HepG2 (cell line): ENCODE measurements around the gene EPHA2. TPM values are rescaled to one million over a fixed set of nuclear protein-coding genes. Genes with fewer than 3 reads are reported as not detected.

Source experiments
- ATAC-seq: fragments of 200-7000 bp; cut with Tn5 transposase; 3 replicates; pipeline ENCODE4 v1.9.1; 2020; ENCODE audit warnings: mild to moderate bottlenecking, moderate library complexity
- BruUV-seq: library from RNA; stranded (reverse); fragments of 400-500 nt; replicated peaks from 2 replicates; lab custom pipeline; 2021; lab: Mats Ljungman, UMichigan
- CTCF ChIA-PET: fragments of 300-600 bp; formaldehyde crosslinking; extraction: SDS; loops from one replicate; lab custom pipeline; 2021; ENCODE audit warnings: low total read pairs, inconsistent platforms, low intra/inter-chr PET ratio; lab: Yijun Ruan, JAX
- POLR2A ChIA-PET: fragments of 350-600 bp; sonication (Branson Sonifier 250); formaldehyde crosslinking; loops from one replicate; lab custom pipeline; 2020; ENCODE audit warnings: antibody characterized with exemption, inconsistent platforms; lab: Yijun Ruan, JAX
- DNase-seq: peaks from one replicate; pipeline ENCODE4 v3.0.0-alpha.2; 2015; ENCODE audit warnings: low spot score
- FAIRE-seq: peaks from 3 replicates; lab custom pipeline; 2011; peaks lifted over from hg19 to GRCh38; lab: Jason Lieb, UNC
- H2AFZ ChIP-seq: one replicate; pipeline ENCODE4 v1.6.1; 2011; ENCODE audit warnings: low read length, inconsistent platforms
- H3K27ac ChIP-seq: fragments of 300-600 bp; 3 replicates; pipeline ENCODE4 v1.8.0; 2011; ENCODE audit warnings: mixed run types, mild to moderate bottlenecking, mixed read lengths, low read length, inconsistent platforms; ENCODE audit not compliant: insufficient read depth; ENCODE audit errors: extremely low read length
- H3K27me3 ChIP-seq, 2 experiments: fragments of 200-600 bp in 1 of 2; 2 replicates in 1 of 2; 3 replicates in 1 of 2; pipeline versions ENCODE4 v1.6.0 to v1.8.0; 2011; ENCODE audit warnings: low read length in 2 of 2, mild to moderate bottlenecking in 2 of 2, moderate library complexity in 2 of 2, inconsistent platforms in 1 of 2; ENCODE audit not compliant: insufficient read depth in 2 of 2, control insufficient read depth in 1 of 2
- H3K36me3 ChIP-seq, 2 experiments: fragments of 200-600 bp in 1 of 2; replicated peaks in 1 of 2; 2 replicates in 1 of 2; 3 replicates in 1 of 2; pipeline versions ENCODE4 v1.5.1 to v1.8.0; 2011; ENCODE audit warnings: low read length in 2 of 2, inconsistent platforms in 1 of 2; ENCODE audit not compliant: insufficient read depth in 2 of 2, control insufficient read depth in 1 of 2
- H3K4me1 ChIP-seq: 2 replicates; pipeline ENCODE4 v1.5.1; 2012; ENCODE audit warnings: low read length, inconsistent platforms; ENCODE audit not compliant: insufficient read depth
- H3K4me2 ChIP-seq: 2 replicates; pipeline ENCODE4 v1.6.0; 2011; ENCODE audit warnings: low read depth, low read length, inconsistent platforms
- H3K4me3 ChIP-seq, 3 experiments: fragments of 200-600 bp in 1 of 3; sonication (generic), shearing (Covaris generic) in 1 of 3; replicated peaks in 1 of 3; 2 replicates each; pipeline ENCODE4 v1.5.1; 2011 to 2016; ENCODE audit warnings: low read length in 3 of 3, inconsistent platforms in 2 of 3, low read depth in 2 of 3, mild to moderate bottlenecking in 2 of 3, control low read depth in 1 of 3, mixed read lengths in 1 of 3; ENCODE audit not compliant: insufficient read depth in 1 of 3
- H3K79me2 ChIP-seq: one replicate; pipeline ENCODE4 v1.6.1; 2011; ENCODE audit warnings: low read length, inconsistent platforms; ENCODE audit not compliant: insufficient read depth
- H3K9ac ChIP-seq: 2 replicates; pipeline ENCODE4 v1.6.0; 2011; ENCODE audit warnings: mild to moderate bottlenecking, low read depth, low read length, inconsistent platforms; ENCODE audit not compliant: insufficient read depth
- H3K9me3 ChIP-seq: 2 replicates; pipeline ENCODE4 v1.5.1; 2012; ENCODE audit warnings: mild to moderate bottlenecking, low read length
- H4K20me1 ChIP-seq: 2 replicates; pipeline ENCODE4 v1.6.0; 2011; ENCODE audit warnings: inconsistent platforms, mild to moderate bottlenecking, low read length, moderate library complexity; ENCODE audit not compliant: insufficient read depth
- ATF4 ChIP-seq, 2 experiments: fragments of 450-650 bp in 1 of 2; sonication (generic) in 1 of 2; formaldehyde crosslinking; IDR thresholded peaks; 2 replicates each; pipeline versions ENCODE4 v1.5.0 to v1.8.0; 2020 to 2022; ENCODE audit warnings: mild to moderate bottlenecking in 1 of 2, missing genetic modification reagents in 1 of 2
- BCL6 ChIP-seq: IDR thresholded peaks from 2 replicates; pipeline ENCODE4 v1.6.1; 2016; ENCODE audit warnings: missing genetic modification reagents, missing compliant biosample characterization
- ESRRA ChIP-seq: sonication (generic); formaldehyde crosslinking; IDR thresholded peaks from 2 replicates; pipeline ENCODE4 v1.5.1; 2020; ENCODE audit warnings: mild to moderate bottlenecking, low read depth, missing genetic modification reagents
- FOXA1 ChIP-seq, 2 experiments: fragments of 450-650 bp in 1 of 2; sonication (generic) in 1 of 2; formaldehyde crosslinking in 1 of 2; IDR thresholded peaks; 2 replicates each; pipeline versions ENCODE4 v1.4.0 to v1.6.1; 2016 to 2020; ENCODE audit warnings: missing genetic modification reagents in 1 of 2
- MATR3 ChIP-seq: sonication (generic); formaldehyde crosslinking; IDR thresholded peaks from 2 replicates; pipeline ENCODE4 v1.4.0; 2020; ENCODE audit warnings: missing genetic modification reagents
- MYNN ChIP-seq: sonication (generic); formaldehyde crosslinking; IDR thresholded peaks from 2 replicates; pipeline ENCODE4 v1.4.0; 2020; ENCODE audit warnings: mild to moderate bottlenecking, low read depth, missing genetic modification reagents
- RBAK ChIP-seq: sonication (generic); formaldehyde crosslinking; IDR thresholded peaks from 2 replicates; pipeline ENCODE4 v1.5.1; 2020; ENCODE audit warnings: mild to moderate bottlenecking, missing genetic modification reagents
- RBM22 ChIP-seq: fragments of 200-400 bp; formaldehyde crosslinking; optimal IDR thresholded peaks from 2 replicates; pipeline ENCODE3; 2017; ENCODE audit warnings: mild to moderate bottlenecking, low read length, moderate library complexity
- TFDP2 ChIP-seq: sonication (generic); formaldehyde crosslinking; IDR thresholded peaks from 2 replicates; pipeline ENCODE4 v1.4.0; 2020; ENCODE audit warnings: missing genetic modification reagents
- ZC3H13 ChIP-seq: sonication (generic); formaldehyde crosslinking; IDR thresholded peaks from 2 replicates; pipeline ENCODE4 v1.8.1; 2023; ENCODE audit warnings: mild to moderate bottlenecking, missing genetic modification reagents, moderate library complexity
- ZMYM3 ChIP-seq: sonication (generic); formaldehyde crosslinking; IDR thresholded peaks from 2 replicates; pipeline ENCODE4 v1.5.1; 2020; ENCODE audit warnings: mild to moderate bottlenecking, missing genetic modification reagents
- ZNF296 ChIP-seq: sonication (generic); formaldehyde crosslinking; conservative IDR thresholded peaks from 2 replicates; pipeline ENCODE4 v1.5.0; 2020; ENCODE audit warnings: mild to moderate bottlenecking, missing genetic modification reagents
- ZNF468 ChIP-seq: sonication (generic); formaldehyde crosslinking; IDR thresholded peaks from 2 replicates; pipeline ENCODE4 v1.8.0; 2022; ENCODE audit warnings: mild to moderate bottlenecking, moderate library complexity, missing genetic modification reagents
- ZNF629 ChIP-seq: sonication (generic); formaldehyde crosslinking; conservative IDR thresholded peaks from 2 replicates; pipeline ENCODE4 v1.5.0; 2020; ENCODE audit warnings: missing genetic modification reagents
- ZNF780A ChIP-seq: sonication (generic); formaldehyde crosslinking; IDR thresholded peaks from 2 replicates; pipeline ENCODE4 v1.8.0; 2022; ENCODE audit warnings: mild to moderate bottlenecking, missing genetic modification reagents, moderate library complexity
- ZNF883 ChIP-seq: sonication (generic); formaldehyde crosslinking; IDR thresholded peaks from 2 replicates; pipeline ENCODE4 v1.5.1; 2020; ENCODE audit warnings: mild to moderate bottlenecking, missing genetic modification reagents; ENCODE audit errors: not compliant biosample characterization
- WGBS: methylation state at CpG from one replicate; pipeline ENCODE4 v1.1.6; 2017; ENCODE audit warnings: low lambda C conversion rate; 5-methylcytosine and 5-hydroxymethylcytosine counted together
- in situ Hi-C: cut with HindIII; loops from 2 replicates; pipeline ENCODE4 v1.10.0; 2017; ENCODE audit warnings: low pct_unique_long_range_greater_than_20kb; ENCODE audit not compliant: extremely low pct_ligation_motif_present
- intact Hi-C: fragments of 100-400 bp; cut with micrococcal nuclease; formaldehyde crosslinking; loops from one replicate; pipeline ENCODE4 v1.10.0; 2022; ENCODE audit not compliant: unreplicated experiment
- polyA plus RNA-seq, 8 experiments: library from polyadenylated mRNA; depleted of rRNA in 3 of 8; stranded (reverse) in 7 of 8; unstranded in 1 of 8; fragments of >200 nt; fragmentation: Illumina TruSeq in 4 of 8; extraction: Trizol in 4 of 8; gene quantifications; 2 replicates each; pipeline versions ENCODE4 v1.2.1 to v1.2.3, GENCODE V29; 2011 to 2016; ENCODE audit warnings: low read depth in 4 of 8, missing spikeins in 1 of 8, mixed read lengths in 1 of 8; ENCODE audit not compliant: insufficient read depth in 1 of 8
- total RNA-seq, 5 experiments: library from RNA; depleted of rRNA; stranded (reverse); fragments of >200 nt; fragmentation: Illumina TruSeq; extraction: Trizol; gene quantifications; 2 replicates each; pipeline ENCODE4 v1.2.3, GENCODE V29; 2016; ENCODE audit warnings: low read depth in 1 of 5
- TF ChIP-seq, protein P1 (sequence below): sonication (generic); formaldehyde crosslinking; IDR thresholded peaks from 2 replicates; pipeline ENCODE4 v1.5.1; 2020; ENCODE audit warnings: mild to moderate bottlenecking, missing genetic modification reagents, moderate library complexity

The EPHA2 gene
- total and polyA plus RNA-seq, 2 of the 13 experiments (the other 11 are each of a cell fraction or from before 2014, with no cell fraction given): 33.6 to 53.6 TPM

GRCh38 chr1:16144325-16145029, 11.4 kb downstream of the EPHA2 start:
- CTCF ChIA-PET: interaction anchor here (1.4 kb wide), 1 partner anchor 44 kb away, joined by 7 read pairs; no protein-coding TSS in a partner anchor
- Histone ChIP-seq H3K4me3 (peak overlapping the region in 2 of 3 experiments; percentile 11 to 51; a peak in 3 of 6 replicates), H3K9ac (peak overlapping the region; percentile 67), H3K4me1 (peaks cover 99% of the 10 kb centered on the region), H3K27me3 (no peaks in the 10 kb centered on the region), H4K20me1 (peaks cover 62% of the 10 kb centered on the region), H2AFZ (no peak overlapping the region), H3K27ac (peak overlapping the region; percentile 76), H3K9me3 (no peaks in the 10 kb centered on the region), H3K36me3 (peaks cover 37 to 63% of the 10 kb centered on the region in 2 experiments), H3K79me2 (peaks cover 75% of the 10 kb centered on the region), H3K4me2 (peak overlapping the region; percentile 78)
- FAIRE-seq: no peak
- no peak for DNase-seq
- in situ Hi-C loops (loop anchor here (5.0 kb wide), 1 partner anchor 38 kb away; no protein-coding TSS in a partner anchor), intact Hi-C loops (loop anchor here (1.0 to 10.0 kb wide), 2 partner anchors 38 to 70 kb away; partner anchors contain the start of gene FAM131C)
- 59% methylated on average over 4 of the region's 8 CpGs for WGBS
- POLR2A ChIA-PET: interaction anchor here (0.9 to 6.2 kb wide), 17 partner anchors 10 to 67 kb away, joined by 3 to 120 read pairs (median 6); partner anchors contain the start of gene EPHA2
- TSS peak; percentile 50 for BruUV-seq
- ATAC-seq: peak; percentile 35
- peak; percentile 99 for TF ChIP-seq ZNF629 (CRISPR knock-in tag)
- peak; percentile 94 for TF ChIP-seq ZMYM3 (CRISPR knock-in tag)
- TF ChIP-seq ZNF780A (CRISPR knock-in tag): 0 out of 2 replicates have a peak, but pooled peaks have one; percentile 72
- no peak for TF ChIP-seq MATR3
- TF ChIP-seq ESRRA: 0 out of 2 replicates have a peak, but pooled peaks have one; percentile 13
- TF ChIP-seq BCL6 (CRISPR knock-in tag): no peak
- TF ChIP-seq ZC3H13 (CRISPR knock-in tag): 0 out of 2 replicates have a peak, but pooled peaks have one; percentile 3
- TF ChIP-seq ZNF296 (CRISPR knock-in tag): no peak
- TF ChIP-seq TFDP2 (CRISPR knock-in tag): no peak
- TF ChIP-seq ZNF468 (CRISPR knock-in tag): no peak
- TF ChIP-seq, protein P1, sequence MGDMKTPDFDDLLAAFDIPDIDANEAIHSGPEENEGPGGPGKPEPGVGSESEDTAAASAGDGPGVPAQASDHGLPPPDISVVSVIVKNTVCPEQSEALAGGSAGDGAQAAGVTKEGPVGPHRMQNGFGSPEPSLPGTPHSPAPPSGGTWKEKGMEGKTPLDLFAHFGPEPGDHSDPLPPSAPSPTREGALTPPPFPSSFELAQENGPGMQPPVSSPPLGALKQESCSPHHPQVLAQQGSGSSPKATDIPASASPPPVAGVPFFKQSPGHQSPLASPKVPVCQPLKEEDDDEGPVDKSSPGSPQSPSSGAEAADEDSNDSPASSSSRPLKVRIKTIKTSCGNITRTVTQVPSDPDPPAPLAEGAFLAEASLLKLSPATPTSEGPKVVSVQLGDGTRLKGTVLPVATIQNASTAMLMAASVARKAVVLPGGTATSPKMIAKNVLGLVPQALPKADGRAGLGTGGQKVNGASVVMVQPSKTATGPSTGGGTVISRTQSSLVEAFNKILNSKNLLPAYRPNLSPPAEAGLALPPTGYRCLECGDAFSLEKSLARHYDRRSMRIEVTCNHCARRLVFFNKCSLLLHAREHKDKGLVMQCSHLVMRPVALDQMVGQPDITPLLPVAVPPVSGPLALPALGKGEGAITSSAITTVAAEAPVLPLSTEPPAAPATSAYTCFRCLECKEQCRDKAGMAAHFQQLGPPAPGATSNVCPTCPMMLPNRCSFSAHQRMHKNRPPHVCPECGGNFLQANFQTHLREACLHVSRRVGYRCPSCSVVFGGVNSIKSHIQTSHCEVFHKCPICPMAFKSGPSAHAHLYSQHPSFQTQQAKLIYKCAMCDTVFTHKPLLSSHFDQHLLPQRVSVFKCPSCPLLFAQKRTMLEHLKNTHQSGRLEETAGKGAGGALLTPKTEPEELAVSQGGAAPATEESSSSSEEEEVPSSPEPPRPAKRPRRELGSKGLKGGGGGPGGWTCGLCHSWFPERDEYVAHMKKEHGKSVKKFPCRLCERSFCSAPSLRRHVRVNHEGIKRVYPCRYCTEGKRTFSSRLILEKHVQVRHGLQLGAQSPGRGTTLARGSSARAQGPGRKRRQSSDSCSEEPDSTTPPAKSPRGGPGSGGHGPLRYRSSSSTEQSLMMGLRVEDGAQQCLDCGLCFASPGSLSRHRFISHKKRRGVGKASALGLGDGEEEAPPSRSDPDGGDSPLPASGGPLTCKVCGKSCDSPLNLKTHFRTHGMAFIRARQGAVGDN: no peak
- no peak for TF ChIP-seq FOXA1 (IDR thresholded peaks at IDR 0.05)
- TF ChIP-seq FOXA1 (CRISPR knock-in tag; IDR thresholded peaks at IDR 0.05): peak; percentile 24; the same call in 1 of the 2 replicates
- TF ChIP-seq RBAK (CRISPR knock-in tag): no peak
- TF ChIP-seq MYNN (CRISPR knock-in tag): no peak
- TF ChIP-seq ZNF883: no peak
- TF ChIP-seq ATF4 (CRISPR knock-in tag; IDR thresholded peaks at IDR 0.05): peak in 1 of 2 experiments; percentile 35; a peak in 2 of 4 replicates
- TF ChIP-seq RBM22: peak; percentile 46
